Measurements from ENCODE around the gene ATP2A1.
"Not testable (repeated sequence)": the region's sequence is repeated elsewhere in the genome, so short reads cannot be mapped to it uniquely, and the experiment has no call there.

Gene ATP2A1

DNA sequence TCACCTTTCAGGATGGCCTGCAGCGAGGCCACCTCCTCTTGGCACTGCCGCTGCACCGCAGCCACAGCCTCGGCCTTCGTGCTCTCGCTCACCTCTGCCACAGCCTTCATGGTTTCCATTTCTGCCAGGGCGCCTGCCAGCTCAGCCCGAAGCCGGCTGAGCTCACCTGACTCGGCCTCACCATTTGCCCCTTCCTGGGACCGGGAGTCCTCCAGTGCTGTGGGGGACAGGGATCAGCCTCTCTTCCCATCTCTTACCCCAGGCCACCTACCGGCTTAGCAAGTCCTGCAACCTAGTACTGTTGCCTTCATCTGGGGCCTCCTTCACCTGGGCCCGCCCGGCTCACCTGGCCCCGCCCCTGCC, 46.1 kb downstream of the ATP2A1 start:
- peak overlapping the region; percentile 81 for H3K4me3 ChIP-seq (ENCODE audit: low read depth, low read length)
- TF ChIP-seq, protein P1, sequence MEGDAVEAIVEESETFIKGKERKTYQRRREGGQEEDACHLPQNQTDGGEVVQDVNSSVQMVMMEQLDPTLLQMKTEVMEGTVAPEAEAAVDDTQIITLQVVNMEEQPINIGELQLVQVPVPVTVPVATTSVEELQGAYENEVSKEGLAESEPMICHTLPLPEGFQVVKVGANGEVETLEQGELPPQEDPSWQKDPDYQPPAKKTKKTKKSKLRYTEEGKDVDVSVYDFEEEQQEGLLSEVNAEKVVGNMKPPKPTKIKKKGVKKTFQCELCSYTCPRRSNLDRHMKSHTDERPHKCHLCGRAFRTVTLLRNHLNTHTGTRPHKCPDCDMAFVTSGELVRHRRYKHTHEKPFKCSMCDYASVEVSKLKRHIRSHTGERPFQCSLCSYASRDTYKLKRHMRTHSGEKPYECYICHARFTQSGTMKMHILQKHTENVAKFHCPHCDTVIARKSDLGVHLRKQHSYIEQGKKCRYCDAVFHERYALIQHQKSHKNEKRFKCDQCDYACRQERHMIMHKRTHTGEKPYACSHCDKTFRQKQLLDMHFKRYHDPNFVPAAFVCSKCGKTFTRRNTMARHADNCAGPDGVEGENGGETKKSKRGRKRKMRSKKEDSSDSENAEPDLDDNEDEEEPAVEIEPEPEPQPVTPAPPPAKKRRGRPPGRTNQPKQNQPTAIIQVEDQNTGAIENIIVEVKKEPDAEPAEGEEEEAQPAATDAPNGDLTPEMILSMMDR (IDR thresholded peaks at IDR 0.05; ENCODE audit: low read depth, low read length) = no peak

DNA sequence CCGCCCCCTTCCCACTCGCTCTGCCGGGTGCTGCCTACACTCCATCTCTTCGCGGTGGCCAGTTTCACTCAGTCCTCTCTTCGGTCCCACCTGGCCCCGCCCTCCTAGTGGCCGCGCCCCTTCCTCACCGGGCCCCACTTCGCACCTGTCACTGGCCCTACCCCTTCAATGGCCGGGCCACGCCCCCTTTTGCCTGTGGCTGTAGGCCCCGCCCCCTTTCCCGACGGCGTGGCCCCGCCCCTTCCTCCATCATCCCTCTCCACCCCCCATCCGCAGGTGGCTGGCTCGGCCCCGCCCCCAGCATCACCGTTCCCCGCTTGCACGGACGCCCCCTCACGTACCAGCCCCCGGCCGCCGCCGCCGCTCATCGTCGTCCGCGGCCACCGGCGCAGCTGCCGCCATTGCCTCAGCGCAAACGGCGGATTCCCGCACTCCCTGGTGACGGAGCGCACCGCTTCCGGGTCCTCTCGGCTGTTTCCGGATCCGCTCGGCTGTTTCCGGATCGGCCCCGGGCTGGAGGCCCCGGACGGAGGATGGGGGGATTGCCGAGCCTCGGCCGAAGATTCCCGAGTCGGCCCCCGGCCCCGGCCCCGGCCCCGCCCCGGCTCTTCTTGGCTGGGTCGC, 46.6 kb downstream of the ATP2A1 start, which contains the start of gene RABEP2:
Gene RABEP2, minus strand, starts transcription at position 477 of the 624 bp plus-strand sequence. Its CDS starts 75 bp downstream, at position 402.
- TF ChIP-seq, protein P1 (IDR thresholded peaks at IDR 0.05; ENCODE audit: low read depth, low read length) = no peak
- peak within 1 kb of the TSS; percentile 81 for H3K4me3 ChIP-seq (ENCODE audit: low read depth, low read length)

DNA sequence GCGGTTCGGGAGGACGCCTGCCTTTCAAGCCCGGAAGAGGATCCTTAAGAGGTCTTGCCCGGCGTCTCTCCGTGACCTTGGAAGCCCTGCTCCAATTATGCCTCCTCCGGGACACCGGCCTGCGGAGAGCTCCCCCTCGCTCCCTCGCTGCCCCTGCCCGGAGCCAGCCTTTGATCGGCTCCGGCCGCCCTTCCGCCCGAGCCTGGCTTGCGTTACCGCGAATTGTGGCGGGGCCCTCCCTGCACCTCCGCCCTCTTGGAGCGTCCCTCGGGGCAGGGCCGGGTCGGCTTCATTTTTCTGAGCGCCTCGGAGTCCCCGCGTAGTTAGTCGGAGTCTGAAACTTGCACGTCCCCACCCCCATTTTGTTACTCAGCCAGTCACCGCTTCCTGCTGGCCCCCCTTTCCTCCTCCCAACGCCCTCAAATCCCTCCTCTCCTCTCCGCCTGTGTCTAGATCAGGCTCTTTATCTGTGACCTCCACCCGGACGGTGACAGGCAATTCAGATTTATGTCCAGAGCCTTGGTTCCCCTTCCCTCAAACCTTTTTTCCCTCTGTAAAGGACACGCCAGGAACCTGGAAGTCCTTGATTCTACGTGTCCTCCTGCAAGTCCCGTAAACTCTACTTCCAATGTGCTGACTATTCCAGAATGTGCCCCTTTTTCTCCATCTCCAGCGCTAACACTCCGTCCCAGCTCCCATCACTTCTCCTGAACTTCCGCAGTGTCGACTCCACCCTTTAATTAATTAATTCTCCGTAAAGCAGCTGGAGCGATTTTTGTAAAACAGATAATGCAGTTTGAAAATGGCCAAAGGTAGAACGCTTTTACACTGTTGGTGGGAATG, 47.3 kb downstream of the ATP2A1 start:
- TF ChIP-seq, protein P1 (IDR thresholded peaks at IDR 0.05; ENCODE audit: low read depth, low read length) = no peak
- H3K4me3 ChIP-seq (ENCODE audit: low read depth, low read length) = peak overlapping the region; percentile 81

DNA sequence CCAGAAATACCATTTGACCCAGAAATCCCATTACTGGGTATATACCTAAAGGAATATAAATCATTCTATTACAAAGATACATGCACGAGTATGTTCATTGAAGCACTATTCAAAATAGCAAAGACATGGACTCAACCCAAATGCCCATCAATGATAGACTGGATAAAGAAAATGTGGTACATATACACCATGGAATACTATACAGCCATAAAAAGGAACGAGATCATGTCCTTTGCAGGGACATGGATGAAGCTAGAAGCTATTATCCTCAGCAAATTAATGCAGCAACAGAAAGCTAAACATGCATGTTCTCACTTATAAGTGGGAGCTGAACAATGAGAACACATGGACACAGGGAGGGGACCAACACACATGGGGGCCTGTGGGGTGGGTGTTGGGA, 48.0 kb downstream of the ATP2A1 start:
- H3K4me3 ChIP-seq (ENCODE audit: low read depth, low read length) = not testable (repeated sequence)

DNA sequence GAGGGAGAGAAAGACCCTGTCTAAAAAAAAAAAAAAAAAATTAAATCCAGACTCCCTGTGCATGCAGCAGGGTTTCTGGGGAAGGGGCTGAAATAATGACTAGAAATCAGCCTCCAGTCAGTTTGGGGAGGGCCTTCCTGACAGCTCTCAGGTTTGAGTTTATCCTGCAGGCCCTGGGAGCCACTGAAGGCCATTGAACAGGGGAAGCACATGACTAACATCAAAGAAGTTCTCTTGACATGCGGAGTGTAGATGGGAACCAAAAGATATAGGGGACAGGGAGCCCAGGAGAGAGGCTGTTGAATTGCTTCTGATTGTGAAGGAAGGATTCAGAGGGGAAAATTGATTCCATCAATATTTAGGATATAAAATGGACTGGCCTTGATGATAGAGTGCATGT, 49.5 kb downstream of the ATP2A1 start:
- no peak overlapping the region for H3K4me3 ChIP-seq (ENCODE audit: low read depth, low read length)
- TF ChIP-seq, protein P1 (IDR thresholded peaks at IDR 0.05; ENCODE audit: low read depth, low read length) = no peak

DNA sequence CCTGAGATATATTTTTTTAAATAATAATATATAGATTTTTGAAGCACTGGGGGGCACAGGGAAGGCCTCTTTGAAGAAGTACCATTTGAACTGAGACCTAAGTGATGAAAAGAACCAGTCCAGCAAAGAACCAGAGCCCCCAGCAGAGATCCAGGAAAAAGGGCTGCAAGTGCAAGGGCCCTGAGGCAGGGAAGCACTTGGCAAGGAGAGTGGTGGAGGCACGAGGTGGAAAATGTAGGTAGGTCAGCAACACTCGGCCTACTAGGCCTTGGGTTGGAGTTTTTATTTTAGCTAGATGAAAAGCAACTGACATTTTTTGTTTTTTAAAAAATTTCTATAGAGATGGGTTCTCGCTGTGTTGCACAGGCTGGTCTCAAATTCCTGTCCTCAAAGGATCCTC, 51.9 kb downstream of the ATP2A1 start:
- TF ChIP-seq, protein P1 (IDR thresholded peaks at IDR 0.05; ENCODE audit: low read depth, low read length) = no peak
- H3K4me3 ChIP-seq (ENCODE audit: low read depth, low read length) = no peak overlapping the region

DNA sequence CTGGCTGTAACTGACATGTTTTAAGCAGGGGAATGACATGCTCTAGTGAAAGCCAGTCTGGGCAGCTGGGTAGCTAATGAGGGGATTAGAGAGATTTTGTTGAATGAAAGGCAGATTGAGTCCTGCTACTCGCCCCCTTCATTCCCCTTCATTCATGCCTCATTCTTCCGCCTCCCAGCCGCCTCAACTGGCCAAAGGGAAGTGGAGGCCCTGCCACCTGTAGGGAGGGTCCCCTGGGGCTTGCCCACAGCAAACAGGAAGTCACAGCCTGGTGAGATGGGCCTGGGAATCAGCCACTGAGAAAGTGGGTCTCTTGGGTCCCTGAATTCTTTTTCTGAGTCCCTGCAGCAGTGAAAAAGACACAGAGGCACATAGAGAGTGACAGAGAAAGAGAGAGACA, 52.4 kb downstream of the ATP2A1 start:
- TF ChIP-seq, protein P1 (IDR thresholded peaks at IDR 0.05; ENCODE audit: low read depth, low read length) = no peak
- H3K4me3 ChIP-seq (ENCODE audit: low read depth, low read length) = no peak overlapping the region
